ENCODE results near the gene OSGIN1.

Gene OSGIN1, protein sequence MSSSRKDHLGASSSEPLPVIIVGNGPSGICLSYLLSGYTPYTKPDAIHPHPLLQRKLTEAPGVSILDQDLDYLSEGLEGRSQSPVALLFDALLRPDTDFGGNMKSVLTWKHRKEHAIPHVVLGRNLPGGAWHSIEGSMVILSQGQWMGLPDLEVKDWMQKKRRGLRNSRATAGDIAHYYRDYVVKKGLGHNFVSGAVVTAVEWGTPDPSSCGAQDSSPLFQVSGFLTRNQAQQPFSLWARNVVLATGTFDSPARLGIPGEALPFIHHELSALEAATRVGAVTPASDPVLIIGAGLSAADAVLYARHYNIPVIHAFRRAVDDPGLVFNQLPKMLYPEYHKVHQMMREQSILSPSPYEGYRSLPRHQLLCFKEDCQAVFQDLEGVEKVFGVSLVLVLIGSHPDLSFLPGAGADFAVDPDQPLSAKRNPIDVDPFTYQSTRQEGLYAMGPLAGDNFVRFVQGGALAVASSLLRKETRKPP

GRCh38 chr16:83952940-83953795 lies at the start of gene OSGIN1:
OSGIN1 (plus strand) TSS chr16:83953240; CDS start chr16:83957672, 4,432 bp downstream.
- peak; percentile 91 for DNase-seq

GRCh38 chr16:83903751-83904150 lies 49.3 kb upstream of the OSGIN1 start:
- no peak for DNase-seq

- peak; percentile 22 for DNase-seq
These were observed 46.4 kb upstream of the OSGIN1 start for GRCh38 chr16:83906683-83907082.

DNA sequence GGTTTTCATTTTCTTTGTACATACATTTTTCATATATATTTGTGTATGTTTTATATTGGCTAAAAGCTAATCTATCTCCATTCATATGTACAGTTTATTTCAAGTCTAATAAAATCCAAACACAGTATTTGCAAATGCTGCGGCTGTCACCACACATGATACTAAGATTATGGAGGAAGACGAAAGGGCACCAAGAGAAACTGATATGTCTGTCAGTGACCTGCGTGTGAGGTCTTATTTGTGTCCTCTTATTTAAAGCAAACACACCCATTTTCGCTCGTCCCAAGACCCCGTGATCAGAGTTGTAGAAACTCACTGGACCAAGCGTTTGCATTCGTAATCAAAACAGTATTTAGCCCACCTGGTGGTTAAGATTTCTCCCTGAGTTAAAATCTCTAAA lies 45.9 kb upstream of the OSGIN1 start:
- DNase-seq: no peak

DNA sequence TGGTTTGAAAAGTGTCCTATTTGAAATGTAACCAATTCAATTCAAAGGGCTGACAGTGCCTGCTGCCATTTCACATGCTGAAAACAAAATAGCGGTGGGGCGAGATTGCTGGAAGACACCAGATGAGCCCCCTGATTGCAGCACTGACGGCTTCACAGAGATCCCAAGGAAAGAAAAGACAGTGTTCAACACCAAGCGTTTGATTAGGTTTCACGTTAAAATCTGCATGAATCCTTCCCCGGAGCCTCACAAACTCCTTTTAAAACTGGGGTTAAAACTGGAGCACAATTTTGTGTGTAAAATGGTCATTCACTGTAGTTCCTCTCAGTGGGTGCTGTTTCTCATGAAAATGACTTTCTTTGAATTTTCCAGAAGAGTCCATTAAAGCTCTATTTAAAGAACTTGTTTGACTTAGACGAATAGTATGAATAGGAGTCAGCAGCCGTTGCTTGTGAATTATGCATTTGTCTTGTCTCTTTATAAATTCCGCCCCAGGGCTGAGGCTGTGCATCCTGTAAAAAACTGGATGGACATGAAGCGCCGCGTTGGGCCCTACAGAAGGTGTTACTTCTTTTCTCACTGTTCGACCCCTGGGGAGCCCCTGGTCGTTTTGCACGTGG lies 45.3 kb upstream of the OSGIN1 start:
- no peak for DNase-seq

GRCh38 chr16:83908798-83909197 lies 44.2 kb upstream of the OSGIN1 start:
- DNase-seq: no peak

- no peak for DNase-seq
These were observed 41.8 kb upstream of the OSGIN1 start for GRCh38 chr16:83911290-83911689.

DNA sequence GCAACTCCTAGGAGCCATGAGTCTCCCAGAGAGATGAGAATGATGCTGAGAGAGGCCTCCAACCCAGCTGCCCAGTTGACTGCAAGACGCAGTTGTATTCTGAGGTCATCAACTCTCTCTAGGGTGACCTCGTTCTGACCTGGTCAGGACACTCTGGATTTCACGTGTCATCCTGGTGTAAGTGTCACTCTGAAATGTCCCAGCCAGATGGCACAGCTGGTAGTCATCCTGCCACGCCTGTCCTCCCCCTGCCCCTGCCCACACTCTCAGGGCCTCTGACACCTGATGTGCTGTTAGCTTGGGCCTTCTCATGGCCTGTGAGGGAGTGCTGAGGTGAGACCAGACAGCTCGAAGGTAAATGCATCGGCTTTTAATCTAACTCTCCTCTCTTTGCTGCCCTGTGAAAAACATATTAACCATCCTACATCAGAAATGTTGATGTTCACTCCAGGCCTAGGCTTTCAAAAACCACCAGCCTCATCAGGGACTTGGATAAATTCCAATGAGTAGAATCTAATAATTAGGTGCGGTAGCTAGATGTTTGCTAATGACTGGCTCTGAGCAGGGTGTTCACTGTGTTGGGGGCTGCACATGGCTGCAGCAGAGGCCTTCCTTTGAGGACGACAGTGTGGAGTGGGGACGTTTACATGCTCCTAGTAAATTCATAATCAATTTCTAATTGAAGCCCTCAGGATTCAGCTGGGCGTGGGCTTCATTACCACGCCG lies 40.4 kb upstream of the OSGIN1 start:
- DNase-seq: no peak

DNA sequence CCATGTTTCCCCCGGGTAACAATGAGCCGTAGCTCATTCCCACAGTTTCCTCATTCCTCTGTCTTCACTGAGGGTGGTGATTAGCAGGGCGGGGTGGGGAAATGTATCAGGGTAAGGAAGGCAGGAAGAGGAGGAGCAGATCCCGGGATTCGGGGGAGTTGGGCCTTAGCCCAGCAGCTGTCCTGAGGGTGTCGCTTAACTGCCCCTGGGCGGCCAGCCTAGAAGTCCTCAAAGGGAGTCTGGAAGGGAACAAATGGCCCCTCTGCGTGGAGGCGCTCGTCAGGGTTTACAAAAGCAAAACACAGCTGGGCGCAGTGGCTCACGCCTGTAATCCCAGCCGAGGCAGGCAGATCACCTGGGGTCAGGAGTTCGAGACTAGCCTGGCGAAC lies 39.8 kb upstream of the OSGIN1 start:
- DNase-seq: no peak

- DNase-seq: no peak
These were observed 38.8 kb upstream of the OSGIN1 start for GRCh38 chr16:83914091-83914710.

- no peak for DNase-seq
These were observed 38.0 kb upstream of the OSGIN1 start for GRCh38 chr16:83915081-83915480.

DNA sequence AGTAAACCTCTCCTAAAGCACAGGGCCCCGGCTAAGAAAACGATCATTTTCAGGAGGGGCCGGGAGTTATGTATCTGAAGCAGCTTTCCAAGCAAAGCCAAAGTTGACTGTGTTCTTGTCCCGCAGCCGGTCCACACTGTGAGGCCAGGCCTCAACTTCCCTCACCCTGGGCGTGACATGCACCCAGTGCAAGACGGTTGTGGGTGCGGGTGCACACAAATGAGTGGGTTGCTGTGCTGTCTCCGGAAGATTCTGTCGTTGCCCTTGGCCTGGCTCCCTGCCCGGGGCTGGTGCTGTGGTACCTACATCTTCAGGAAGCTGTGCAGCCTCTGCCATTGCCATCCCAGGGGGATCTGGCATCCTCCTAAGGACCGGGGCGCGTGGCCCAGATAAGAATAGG lies 37.5 kb upstream of the OSGIN1 start:
- no peak for DNase-seq

DNA sequence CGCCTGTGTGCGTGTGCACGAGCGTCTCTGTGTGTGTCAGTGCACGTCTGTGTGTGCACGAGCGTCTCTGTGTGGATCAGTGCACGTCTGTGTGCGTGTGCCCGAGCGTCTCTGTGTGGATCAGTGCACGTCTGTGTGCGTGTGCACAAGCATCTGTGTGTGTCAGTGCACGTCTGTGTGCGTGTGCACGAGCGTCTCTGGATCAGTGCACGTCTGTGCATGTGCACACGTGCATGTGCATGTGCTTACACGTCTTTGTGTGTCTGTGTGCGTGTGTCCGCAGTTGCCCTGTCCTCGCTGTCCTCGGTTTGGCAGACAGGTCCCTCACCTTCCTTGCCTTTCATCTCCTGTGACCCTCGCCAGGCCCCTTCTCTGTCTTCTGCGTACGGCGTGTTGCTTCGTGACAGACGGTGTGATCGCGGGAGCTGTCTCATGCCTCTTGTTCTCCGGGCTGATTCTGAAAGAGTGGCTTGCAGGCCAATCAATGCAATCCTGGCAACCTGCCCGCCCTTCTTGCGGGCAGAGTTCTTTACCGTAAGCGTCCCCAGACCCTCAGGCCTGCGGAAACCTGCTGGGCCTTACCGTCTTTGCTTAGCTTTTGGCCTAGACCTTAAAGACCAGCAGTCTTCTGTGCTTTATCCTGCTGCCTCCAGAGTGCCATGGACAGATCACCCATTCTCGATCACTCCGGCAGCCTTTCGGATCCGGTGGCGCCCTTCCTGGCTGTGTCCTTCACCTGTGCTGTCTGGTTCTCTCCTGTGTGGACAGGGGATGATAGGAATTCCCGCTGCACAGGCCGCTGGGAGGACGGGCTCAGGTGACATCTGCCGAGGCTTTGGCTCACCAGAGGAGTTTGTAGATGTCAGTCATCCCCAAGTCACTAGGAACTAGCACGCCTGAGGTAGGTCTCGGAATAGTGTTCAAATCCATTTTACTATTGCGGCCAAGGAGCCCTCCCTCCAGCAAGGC lies 35.6 kb upstream of the OSGIN1 start:
- no peak for DNase-seq

DNA sequence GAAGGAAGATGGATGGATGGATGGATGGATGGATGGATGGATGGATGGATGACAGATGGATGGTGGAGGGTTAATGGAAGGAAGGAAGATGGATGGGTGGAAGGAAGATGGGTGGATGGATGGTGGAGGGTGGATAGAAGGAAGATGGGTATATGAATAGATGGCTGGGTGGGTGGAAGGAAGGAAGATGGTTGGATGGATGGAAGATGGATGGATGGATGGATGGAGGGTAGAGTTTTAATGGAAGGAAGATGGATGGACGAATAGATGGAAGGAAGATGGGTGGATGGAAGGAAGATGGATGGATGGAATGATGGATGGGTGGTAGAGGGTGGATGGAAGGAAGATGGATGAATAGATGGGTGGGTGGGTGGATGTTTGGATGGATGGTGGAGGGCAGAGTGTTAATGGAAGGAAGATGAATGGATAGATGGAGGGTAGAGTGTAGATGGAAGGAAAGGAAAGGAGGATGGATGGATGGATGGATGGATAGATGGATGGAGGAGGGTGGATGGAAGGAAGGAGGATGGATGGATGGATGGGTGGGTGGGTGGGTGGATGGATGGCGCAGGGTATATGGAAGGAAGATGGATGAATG lies 32.0 kb upstream of the OSGIN1 start:
- DNase-seq: no peak

DNA sequence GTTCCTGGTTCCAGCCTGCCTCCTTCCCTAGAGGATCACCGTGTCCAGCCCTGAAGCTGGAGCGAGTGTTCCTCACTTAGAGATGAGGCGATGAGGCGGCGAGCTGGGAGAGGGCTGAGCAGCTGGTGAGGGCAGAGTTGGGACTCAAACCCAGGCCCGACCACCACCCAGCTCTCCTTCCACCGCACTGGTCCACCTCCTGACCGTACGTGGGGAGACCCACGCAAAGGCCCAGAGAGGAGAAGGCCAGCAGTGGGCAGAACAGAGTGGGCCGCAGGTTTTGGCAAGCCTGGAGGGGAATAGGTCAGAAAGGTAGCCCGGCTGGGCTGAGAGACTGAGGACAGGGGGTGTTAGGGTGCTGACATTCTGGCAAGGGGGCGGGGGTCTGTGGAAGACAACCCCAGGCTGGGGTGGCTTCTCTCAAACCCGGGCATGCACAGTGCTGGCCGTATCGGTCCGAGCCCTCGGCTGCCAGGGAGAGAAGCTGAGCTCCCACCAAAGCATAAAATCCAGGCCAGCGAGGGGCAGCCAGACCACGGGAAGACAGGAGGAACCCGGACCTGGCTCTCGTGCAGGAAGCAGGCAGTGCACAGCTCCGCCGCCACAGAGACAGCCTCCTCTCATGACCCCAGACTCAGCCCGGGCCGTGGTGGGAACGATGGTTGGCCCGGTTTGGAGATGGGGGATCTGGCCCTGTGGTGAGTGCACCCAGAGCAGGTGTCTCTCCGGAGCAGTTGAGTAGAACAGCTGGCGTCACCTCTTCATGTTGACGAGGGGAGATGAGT lies 29.3 kb upstream of the OSGIN1 start:
- no peak for DNase-seq

DNA sequence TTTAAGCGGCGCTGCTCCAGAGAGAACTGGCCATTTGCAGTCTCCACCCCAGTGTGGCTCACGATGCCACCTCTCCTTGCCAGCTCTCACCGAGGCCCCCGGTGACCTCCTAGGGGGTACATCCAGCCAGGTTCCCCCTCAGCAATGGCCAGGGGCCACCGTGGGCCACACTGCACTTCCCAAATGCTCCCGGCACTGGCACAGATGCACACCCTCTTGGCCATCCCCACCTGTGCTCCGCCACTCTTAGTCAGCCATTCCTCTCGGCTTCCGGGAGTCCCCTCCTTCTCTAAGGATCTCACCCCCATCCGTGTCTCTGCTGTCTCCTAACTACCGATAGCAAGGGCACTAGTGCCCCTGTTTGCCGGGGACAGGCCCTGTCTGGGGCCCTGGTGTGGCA lies 28.4 kb upstream of the OSGIN1 start:
- no peak for DNase-seq

- no peak for DNase-seq
These were observed 27.7 kb upstream of the OSGIN1 start for GRCh38 chr16:83925095-83925905.

DNA sequence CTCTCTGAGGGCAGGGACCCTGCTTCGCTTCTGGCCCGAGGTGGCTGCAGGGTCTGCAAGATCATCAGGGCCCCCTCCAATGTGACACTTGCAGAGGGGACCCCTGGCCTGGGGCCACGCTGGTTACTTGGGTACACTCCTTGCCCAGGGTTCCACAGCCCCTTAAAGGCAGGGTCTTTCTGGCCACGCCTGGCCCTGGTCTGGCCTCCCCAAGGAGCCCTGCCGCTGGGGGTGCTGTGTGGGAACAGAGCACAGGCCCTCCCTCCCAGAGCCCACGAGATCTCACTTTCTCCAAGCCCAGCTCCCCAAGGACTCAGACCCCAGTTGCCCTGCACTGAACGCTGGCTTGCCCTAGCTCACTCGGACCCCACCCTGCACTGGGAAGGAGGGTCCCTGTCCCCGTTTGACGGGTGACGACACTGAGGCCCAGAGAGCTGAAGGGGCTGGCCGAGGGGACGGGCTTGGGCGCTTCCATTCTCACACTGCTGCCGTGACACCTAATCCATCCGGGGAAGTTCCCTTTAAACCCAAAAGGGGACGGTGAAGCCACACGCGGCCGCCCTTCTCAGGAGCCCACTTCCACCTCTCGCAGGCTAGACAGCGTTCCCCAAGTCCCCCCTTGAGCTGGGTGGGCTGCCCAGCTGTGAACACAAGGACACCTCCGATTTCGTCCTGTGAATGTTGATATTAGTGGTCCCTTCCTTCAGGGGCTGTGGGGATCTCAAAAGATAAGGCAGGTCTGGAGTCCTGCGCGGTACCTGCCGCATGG lies 26.9 kb upstream of the OSGIN1 start:
- no peak for DNase-seq

Measured in fibroblast of skin of right quadriceps (primary cell).